GOT3 (cell line): ENCODE data around the gene TGM4.

Experiments
- DNase-seq: peaks from one replicate; lab custom pipeline; 2025; ENCODE audit warnings: mixed read lengths; lab: John Stamatoyannopoulos, UW

The TGM4 gene

GRCh38 chr3:44954962-44955361, 80.6 kb downstream of the TGM4 start:
- DNase-seq: no peak

GRCh38 chr3:44955917-44956316, 81.5 kb downstream of the TGM4 start:
- DNase-seq: no peak

GRCh38 chr3:44957986-44958385, 83.6 kb downstream of the TGM4 start:
- no peak for DNase-seq

GRCh38 chr3:44958386-44958785, 84.0 kb downstream of the TGM4 start:
- no peak for DNase-seq

- no peak for DNase-seq
These were observed 86.1 kb downstream of the TGM4 start for GRCh38 chr3:44960387-44961026.

- no peak for DNase-seq
These were observed 87.5 kb downstream of the TGM4 start for GRCh38 chr3:44961888-44962287.

GRCh38 chr3:44962621-44963393, 88.4 kb downstream of the TGM4 start:
- no peak for DNase-seq

GRCh38 chr3:44963571-44964325, 89.3 kb downstream of the TGM4 start:
- DNase-seq: no peak
